Measurements from ENCODE around the gene ELP6.

GRCh38 chr3:47527952-47528725 is 14.6 kb upstream of the ELP6 start:
- no peak for TF ChIP-seq CTCF (conservative IDR thresholded peaks at IDR 0.05; ENCODE audit: low read depth in 2 of 2)
- TF ChIP-seq ETS1 (IDR thresholded peaks at IDR 0.05): no peak
- TF ChIP-seq CREB1 (CRISPR knock-in tag; IDR thresholded peaks at IDR 0.05; ENCODE audit: low read depth): no peak
- TF ChIP-seq POLR2AphosphoS5 (IDR thresholded peaks at IDR 0.05; ENCODE audit: low read depth): no peak

All from GM23338 (cell line).